ENCODE data around the gene SORCS2. TPM values are rescaled to one million over a fixed set of nuclear protein-coding genes. Genes with fewer than 3 reads are reported as not detected.

SORCS2 gene
- total RNA-seq, 6 experiments from 2014 or later, result 0.18 to 6.2 (median 3.1) TPM

- no peak for ATAC-seq
- no peak overlapping the region for H3K27ac ChIP-seq
- no peaks in the 10 kb centered on the region for H3K4me1 ChIP-seq
- H3K9me3 ChIP-seq, result no peaks in the 10 kb centered on the region
- no peaks in the 10 kb centered on the region for H3K36me3 ChIP-seq
- WGBS (ENCODE audit: insufficient coverage, low coverage, low lambda C conversion rate, missing lambda C conversion rate), result 57% methylated on average over 3 of the region's 5 CpGs
- TF ChIP-seq POLR2A (IDR thresholded peaks at IDR 0.05), result no peak
- TF ChIP-seq, protein P1, sequence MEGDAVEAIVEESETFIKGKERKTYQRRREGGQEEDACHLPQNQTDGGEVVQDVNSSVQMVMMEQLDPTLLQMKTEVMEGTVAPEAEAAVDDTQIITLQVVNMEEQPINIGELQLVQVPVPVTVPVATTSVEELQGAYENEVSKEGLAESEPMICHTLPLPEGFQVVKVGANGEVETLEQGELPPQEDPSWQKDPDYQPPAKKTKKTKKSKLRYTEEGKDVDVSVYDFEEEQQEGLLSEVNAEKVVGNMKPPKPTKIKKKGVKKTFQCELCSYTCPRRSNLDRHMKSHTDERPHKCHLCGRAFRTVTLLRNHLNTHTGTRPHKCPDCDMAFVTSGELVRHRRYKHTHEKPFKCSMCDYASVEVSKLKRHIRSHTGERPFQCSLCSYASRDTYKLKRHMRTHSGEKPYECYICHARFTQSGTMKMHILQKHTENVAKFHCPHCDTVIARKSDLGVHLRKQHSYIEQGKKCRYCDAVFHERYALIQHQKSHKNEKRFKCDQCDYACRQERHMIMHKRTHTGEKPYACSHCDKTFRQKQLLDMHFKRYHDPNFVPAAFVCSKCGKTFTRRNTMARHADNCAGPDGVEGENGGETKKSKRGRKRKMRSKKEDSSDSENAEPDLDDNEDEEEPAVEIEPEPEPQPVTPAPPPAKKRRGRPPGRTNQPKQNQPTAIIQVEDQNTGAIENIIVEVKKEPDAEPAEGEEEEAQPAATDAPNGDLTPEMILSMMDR (IDR thresholded peaks at IDR 0.05), result no peak
- DNase-seq, result no peak
- H3K27me3 ChIP-seq, result no peaks in the 10 kb centered on the region
- intact Hi-C loops (cut with DNase I), result no loop called here
- no peak overlapping the region for H3K4me3 ChIP-seq
These were observed 128.0 kb downstream of the SORCS2 start for GRCh38 chr4:7320206-7320797.

GRCh38 chr4:7322166-7322991 is 130.0 kb downstream of the SORCS2 start:
- ATAC-seq, result no peak

GRCh38 chr4:7323461-7323871 is 131.1 kb downstream of the SORCS2 start:
- peak in 1 of 3 donors; percentile 24 for DNase-seq
- 83% methylated on average over 1 of the region's 5 CpGs for WGBS (ENCODE audit: insufficient coverage, low coverage, low lambda C conversion rate, missing lambda C conversion rate)

More at GRCh38 chr4:7322166-7322991, 130.0 kb downstream of the SORCS2 start:
- H3K9me3 ChIP-seq, result no peaks in the 10 kb centered on the region
- TF ChIP-seq POLR2A (IDR thresholded peaks at IDR 0.05), result no peak
- TF ChIP-seq, protein P1 (IDR thresholded peaks at IDR 0.05), result no peak
- 62% methylated on average over 12 of the region's 18 CpGs for WGBS (ENCODE audit: insufficient coverage, low coverage, low lambda C conversion rate, missing lambda C conversion rate)
- peak in 1 of 3 donors; percentile 47 for DNase-seq
- intact Hi-C loops (cut with DNase I), result no loop called here
- H3K27me3 ChIP-seq, result no peaks in the 10 kb centered on the region
- no peaks in the 10 kb centered on the region for H3K36me3 ChIP-seq
- no peak overlapping the region for H3K27ac ChIP-seq
- no peak overlapping the region for H3K4me3 ChIP-seq
- H3K4me1 ChIP-seq, result no peaks in the 10 kb centered on the region

GRCh38 chr4:7323872-7324650 is 131.7 kb downstream of the SORCS2 start:
- DNase-seq, result peak in 1 of 3 donors; percentile 36
- ATAC-seq, result no peak
- Histone ChIP-seq H3K4me1 (no peaks in the 10 kb centered on the region), H3K9me3 (no peaks in the 10 kb centered on the region), H3K36me3 (no peaks in the 10 kb centered on the region), H3K4me3 (no peak overlapping the region), H3K27me3 (no peaks in the 10 kb centered on the region), H3K27ac (no peak overlapping the region)
- intact Hi-C loops (cut with DNase I), result no loop called here
- WGBS (ENCODE audit: insufficient coverage, low coverage, low lambda C conversion rate, missing lambda C conversion rate), result 60% methylated on average over 1 of the region's 16 CpGs
- TF ChIP-seq, protein P1 (IDR thresholded peaks at IDR 0.05), result peak in 1 of 4 donors; percentile 8
- TF ChIP-seq POLR2A (IDR thresholded peaks at IDR 0.05), result no peak

More at GRCh38 chr4:7323461-7323871, 131.1 kb downstream of the SORCS2 start:
- H3K27me3 ChIP-seq, result no peaks in the 10 kb centered on the region
- no peaks in the 10 kb centered on the region for H3K9me3 ChIP-seq
- no peak overlapping the region for H3K4me3 ChIP-seq
- TF ChIP-seq POLR2A (IDR thresholded peaks at IDR 0.05), result no peak
- TF ChIP-seq, protein P1 (IDR thresholded peaks at IDR 0.05), result no peak
- no peak for ATAC-seq
- no peaks in the 10 kb centered on the region for H3K4me1 ChIP-seq
- intact Hi-C loops (cut with DNase I), result no loop called here
- H3K27ac ChIP-seq, result no peak overlapping the region
- H3K36me3 ChIP-seq, result no peaks in the 10 kb centered on the region

Data from right lobe of liver (tissue), 6 donors.